Measurements from ENCODE around the gene CCDC38. TPM values are rescaled to one million over a fixed set of nuclear protein-coding genes. Genes with fewer than 3 reads are reported as not detected.

CCDC38 gene
- total RNA-seq, 1 experiment from 2014 or later, result not detected

DNA sequence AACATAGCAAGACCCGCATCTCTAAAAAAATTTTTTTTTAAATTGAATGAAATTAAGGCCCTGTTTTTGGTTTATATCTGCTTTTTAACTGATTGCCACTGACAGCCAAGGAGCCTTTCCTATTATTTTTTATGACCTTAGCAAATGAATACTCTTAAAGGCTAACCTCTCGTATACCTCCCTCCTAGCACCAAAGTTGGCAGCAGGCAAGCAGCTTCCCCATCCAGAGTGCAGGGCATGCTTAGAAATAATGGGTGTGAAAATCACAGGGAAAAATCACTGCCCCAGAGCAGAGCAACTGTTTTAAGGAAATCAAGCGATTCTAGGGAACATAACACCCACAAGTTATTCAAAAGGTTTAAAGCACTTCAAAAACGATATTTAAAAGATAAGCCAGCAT lies 33.1 kb upstream of the CCDC38 start:
- CTCF ChIA-PET, result interaction anchor here (1.8 kb wide), 1 partner anchor 23 kb away, joined by 8 read pairs; no protein-coding TSS in a partner anchor

More for the DNA sequence above, 33.1 kb upstream of the CCDC38 start:
- no peak for DNase-seq (ENCODE audit: low spot score)
- peaks cover 3% of the 10 kb centered on the region for H3K36me3 Mint-ChIP-seq
- TF ChIP-seq NFYB (CRISPR knock-in tag; conservative IDR thresholded peaks at IDR 0.05; ENCODE audit: low read depth) (no peak), NR2C2 (CRISPR knock-in tag; IDR thresholded peaks at IDR 0.05) (no peak), ZNF425 (CRISPR knock-in tag; conservative IDR thresholded peaks at IDR 0.05) (no peak), GTF2I (CRISPR knock-in tag; conservative IDR thresholded peaks at IDR 0.05) (no peak), ERG (CRISPR knock-in tag; IDR thresholded peaks at IDR 0.05) (no peak), ELF4 (CRISPR knock-in tag; IDR thresholded peaks at IDR 0.05; ENCODE audit: low read depth) (no peak), ZNF317 (CRISPR knock-in tag; IDR thresholded peaks at IDR 0.05; ENCODE audit: borderline replicate concordance, low read depth) (no peak), RELA (CRISPR knock-in tag; IDR thresholded peaks at IDR 0.05; ENCODE audit: borderline replicate concordance) (no peak), NR1H2 (CRISPR knock-in tag; IDR thresholded peaks at IDR 0.05) (no peak), JAZF1 (CRISPR knock-in tag; IDR thresholded peaks at IDR 0.05) (no peak), PREB (CRISPR knock-in tag; IDR thresholded peaks at IDR 0.05; ENCODE audit: borderline replicate concordance) (no peak), SMAD3 (CRISPR knock-in tag; IDR thresholded peaks at IDR 0.05; ENCODE audit: borderline replicate concordance) (no peak), ZNF423 (CRISPR knock-in tag; IDR thresholded peaks at IDR 0.05) (no peak), TCF7 (CRISPR knock-in tag; IDR thresholded peaks at IDR 0.05; ENCODE audit: low read depth) (no peak), CTCF (IDR thresholded peaks at IDR 0.05) (no peak), CREB1 (CRISPR knock-in tag; IDR thresholded peaks at IDR 0.05) (no peak), PRRX2 (CRISPR knock-in tag; IDR thresholded peaks at IDR 0.05) (no peak), TEAD4 (CRISPR knock-in tag; IDR thresholded peaks at IDR 0.05) (no peak), E2F4 (CRISPR knock-in tag; IDR thresholded peaks at IDR 0.05; ENCODE audit: borderline replicate concordance, low read depth) (no peak)
- TF ChIP-seq, protein P1, sequence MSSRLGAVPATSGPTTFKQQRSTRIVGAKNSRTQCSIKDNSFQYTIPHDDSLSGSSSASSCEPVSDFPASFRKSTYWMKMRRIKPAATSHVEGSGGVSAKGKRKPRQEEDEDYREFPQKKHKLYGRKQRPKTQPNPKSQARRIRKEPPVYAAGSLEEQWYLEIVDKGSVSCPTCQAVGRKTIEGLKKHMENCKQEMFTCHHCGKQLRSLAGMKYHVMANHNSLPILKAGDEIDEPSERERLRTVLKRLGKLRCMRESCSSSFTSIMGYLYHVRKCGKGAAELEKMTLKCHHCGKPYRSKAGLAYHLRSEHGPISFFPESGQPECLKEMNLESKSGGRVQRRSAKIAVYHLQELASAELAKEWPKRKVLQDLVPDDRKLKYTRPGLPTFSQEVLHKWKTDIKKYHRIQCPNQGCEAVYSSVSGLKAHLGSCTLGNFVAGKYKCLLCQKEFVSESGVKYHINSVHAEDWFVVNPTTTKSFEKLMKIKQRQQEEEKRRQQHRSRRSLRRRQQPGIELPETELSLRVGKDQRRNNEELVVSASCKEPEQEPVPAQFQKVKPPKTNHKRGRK (CRISPR knock-in tag; IDR thresholded peaks at IDR 0.05; ENCODE audit: borderline replicate concordance), result no peak
- no peak for ATAC-seq
- H3K4me1 Mint-ChIP-seq, result peaks cover 28% of the 10 kb centered on the region
- H3K27ac Mint-ChIP-seq, result no peak overlapping the region
- H3K4me3 Mint-ChIP-seq, result no peak overlapping the region
- H3K9me3 Mint-ChIP-seq, result peaks cover 4% of the 10 kb centered on the region
- POLR2A ChIA-PET, result no interaction called here
- no peaks in the 10 kb centered on the region for H3K27me3 Mint-ChIP-seq (ENCODE audit: low read depth)

All from WTC11 (cell line).